PC-3 (cell line): ENCODE results near the gene DCP2. TPM values are rescaled to one million over a fixed set of nuclear protein-coding genes. Genes with fewer than 3 reads are reported as not detected.

Source experiments
- ATAC-seq: fragments of 200-7000 bp; cut with Tn5 transposase; 2 replicates; pipeline ENCODE4 v1.9.1; 2020; ENCODE audit warnings: mild to moderate bottlenecking, moderate library complexity
- BruUV-seq: library from RNA; stranded (reverse); fragments of 400-500 nt; replicated peaks from 2 replicates; lab custom pipeline; 2021; lab: Mats Ljungman, UMichigan
- CTCF ChIA-PET: fragments of 300-600 bp; sonication (Branson Sonifier 250); formaldehyde crosslinking; loops from one replicate; lab custom pipeline; 2022; ENCODE audit warnings: antibody characterized with exemption; lab: Charles Lee
- POLR2A ChIA-PET: fragments of 300-600 bp; sonication (Branson Sonifier 250); formaldehyde crosslinking; loops from one replicate; lab custom pipeline; 2022; ENCODE audit warnings: antibody characterized with exemption; ENCODE audit not compliant: unreplicated experiment; lab: Charles Lee
- DNase-seq: peaks from one replicate; pipeline ENCODE4 v3.0.0-alpha.2; 2015
- H2AFZ ChIP-seq: fragments of 300-600 bp; sonication (generic); 2 replicates; pipeline ENCODE4 v1.6.0; 2016; ENCODE audit warnings: antibody characterized with exemption, low read length
- H3F3A ChIP-seq: fragments of 300-600 bp; sonication (generic); one replicate; pipeline ENCODE4 v1.6.0; 2017; ENCODE audit warnings: antibody characterized with exemption, low read length, control low read depth, mild to moderate bottlenecking; ENCODE audit not compliant: unreplicated experiment
- H3K27ac ChIP-seq: fragments of 300-600 bp; sonication (generic); 2 replicates; pipeline ENCODE4 v1.5.1; 2016; ENCODE audit warnings: mild to moderate bottlenecking, low read length
- H3K27me3 ChIP-seq: fragments of 300-600 bp; sonication (generic); 2 replicates; pipeline ENCODE4 v1.6.1; 2016; ENCODE audit warnings: low read length, mixed read lengths
- H3K36me3 ChIP-seq: fragments of 300-600 bp; sonication (generic); 2 replicates; pipeline ENCODE4 v1.6.1; 2016; ENCODE audit warnings: low read depth, mixed run types, low read length, mixed read lengths
- H3K4me1 ChIP-seq: fragments of 300-600 bp; sonication (generic); 2 replicates; pipeline ENCODE4 v1.5.1; 2016; ENCODE audit warnings: low read length; ENCODE audit not compliant: insufficient read depth
- H3K4me2 ChIP-seq: fragments of 300-600 bp; sonication (generic); 2 replicates; pipeline ENCODE4 v1.6.0; 2016; ENCODE audit warnings: low read length
- H3K4me3 ChIP-seq: fragments of 300-600 bp; sonication (generic); 2 replicates; pipeline ENCODE4 v1.5.1; 2016; ENCODE audit warnings: mild to moderate bottlenecking, low read length, mixed read lengths
- H3K79me2 ChIP-seq: fragments of 300-600 bp; sonication (generic); 2 replicates; pipeline ENCODE4 v1.6.1; 2017; ENCODE audit warnings: low read length, mixed read lengths
- H3K9ac ChIP-seq: fragments of 300-600 bp; sonication (generic); 2 replicates; pipeline ENCODE4 v1.6.0; 2016; ENCODE audit warnings: mild to moderate bottlenecking, low read length
- H3K9me2 ChIP-seq: fragments of 300-600 bp; sonication (generic); replicated peaks from 2 replicates; pipeline ENCODE4 v1.6.1; 2016; ENCODE audit warnings: mixed run types, low read length, mixed read lengths
- H3K9me3 ChIP-seq: fragments of 300-600 bp; sonication (generic); 2 replicates; pipeline ENCODE4 v1.6.1; 2016; ENCODE audit warnings: low read length, mixed read lengths
- H4K20me1 ChIP-seq: fragments of 300-600 bp; sonication (generic); 2 replicates; pipeline ENCODE4 v1.6.1; 2016; ENCODE audit warnings: low read length, mixed read lengths
- EZH2 ChIP-seq: fragments of 300-600 bp; sonication (generic); IDR thresholded peaks from one replicate; pipeline ENCODE4 v1.6.1; 2017; ENCODE audit warnings: antibody characterized with exemption, mild to moderate bottlenecking, low read length; ENCODE audit not compliant: unreplicated experiment
- intact Hi-C: fragments of 100-400 bp; cut with micrococcal nuclease; formaldehyde crosslinking; loops from 2 replicates; pipeline ENCODE4 v1.9.0; 2023
- total RNA-seq: library from RNA; depleted of rRNA; stranded (reverse); fragments of >200 nt; gene quantifications from 2 replicates; pipeline ENCODE4 v1.2.3, GENCODE V29; 2014; rRNA removed
- TF ChIP-seq, protein P1 (sequence below): fragments of 300-600 bp; sonication (generic); conservative IDR thresholded peaks from 2 replicates; pipeline ENCODE4 v1.5.1; 2017; ENCODE audit warnings: antibody characterized with exemption, low read depth, mild to moderate bottlenecking, low read length

DCP2 gene
- total RNA-seq, 1 experiment from 2014 or later, result 33.6 TPM

DNA sequence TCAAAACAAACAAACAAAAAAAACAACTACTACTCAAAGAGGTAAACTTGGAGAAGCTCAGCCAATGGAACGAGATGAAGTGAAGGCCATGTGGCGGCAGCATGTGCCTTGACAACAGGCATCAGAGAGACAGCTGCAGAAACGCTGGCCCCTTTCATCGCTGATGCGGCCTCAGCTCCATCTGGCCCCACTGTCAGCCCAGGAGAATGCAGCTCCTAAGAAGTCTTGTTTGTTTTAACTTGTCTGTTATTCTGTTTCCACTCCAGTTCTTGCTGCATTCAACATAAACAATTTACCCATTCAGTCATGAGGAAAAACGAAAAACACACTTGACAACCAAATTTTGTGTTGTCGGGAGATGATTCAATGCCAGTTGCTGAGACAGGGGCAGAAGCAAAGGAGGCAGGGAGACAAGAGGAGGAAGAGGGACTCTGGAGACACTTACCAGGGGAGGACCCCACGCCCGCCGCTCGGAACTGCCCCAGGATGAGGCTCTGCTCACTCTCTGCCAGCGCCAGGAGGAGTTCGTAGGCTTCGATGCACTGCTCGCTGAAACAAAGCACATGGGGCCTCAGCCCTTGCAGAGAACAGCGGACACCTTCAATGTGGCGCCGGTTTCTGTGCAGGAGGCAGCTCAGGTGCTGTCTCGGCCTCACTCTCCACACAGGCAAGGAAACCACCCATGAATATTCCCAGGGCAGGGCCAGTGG, 91.2 kb downstream of the DCP2 start:
- H3K27ac ChIP-seq, result no peak overlapping the region
- H3K9me2 ChIP-seq, result no peaks in the 10 kb centered on the region
- TF ChIP-seq, protein P1, sequence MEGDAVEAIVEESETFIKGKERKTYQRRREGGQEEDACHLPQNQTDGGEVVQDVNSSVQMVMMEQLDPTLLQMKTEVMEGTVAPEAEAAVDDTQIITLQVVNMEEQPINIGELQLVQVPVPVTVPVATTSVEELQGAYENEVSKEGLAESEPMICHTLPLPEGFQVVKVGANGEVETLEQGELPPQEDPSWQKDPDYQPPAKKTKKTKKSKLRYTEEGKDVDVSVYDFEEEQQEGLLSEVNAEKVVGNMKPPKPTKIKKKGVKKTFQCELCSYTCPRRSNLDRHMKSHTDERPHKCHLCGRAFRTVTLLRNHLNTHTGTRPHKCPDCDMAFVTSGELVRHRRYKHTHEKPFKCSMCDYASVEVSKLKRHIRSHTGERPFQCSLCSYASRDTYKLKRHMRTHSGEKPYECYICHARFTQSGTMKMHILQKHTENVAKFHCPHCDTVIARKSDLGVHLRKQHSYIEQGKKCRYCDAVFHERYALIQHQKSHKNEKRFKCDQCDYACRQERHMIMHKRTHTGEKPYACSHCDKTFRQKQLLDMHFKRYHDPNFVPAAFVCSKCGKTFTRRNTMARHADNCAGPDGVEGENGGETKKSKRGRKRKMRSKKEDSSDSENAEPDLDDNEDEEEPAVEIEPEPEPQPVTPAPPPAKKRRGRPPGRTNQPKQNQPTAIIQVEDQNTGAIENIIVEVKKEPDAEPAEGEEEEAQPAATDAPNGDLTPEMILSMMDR, result no peak
- TF ChIP-seq EZH2, result no peak
- CTCF ChIA-PET, result no interaction called here
- ATAC-seq, result no peak
- H3K27me3 ChIP-seq, result no peaks in the 10 kb centered on the region
- POLR2A ChIA-PET, result no interaction called here
- peaks cover 8% of the 10 kb centered on the region for H3K4me1 ChIP-seq
- H4K20me1 ChIP-seq, result no peaks in the 10 kb centered on the region
- DNase-seq, result no peak
- H2AFZ ChIP-seq, result no peak overlapping the region
- H3K4me2 ChIP-seq, result no peak overlapping the region
- no peak overlapping the region for H3K4me3 ChIP-seq
- no peak overlapping the region for H3K9ac ChIP-seq
- H3F3A ChIP-seq, result no peaks in the 10 kb centered on the region
- no peaks in the 10 kb centered on the region for H3K36me3 ChIP-seq
- no peaks in the 10 kb centered on the region for H3K9me3 ChIP-seq
- BruUV-seq, result no TSS peak
- intact Hi-C loops, result no loop called here
- no peaks in the 10 kb centered on the region for H3K79me2 ChIP-seq

DNA sequence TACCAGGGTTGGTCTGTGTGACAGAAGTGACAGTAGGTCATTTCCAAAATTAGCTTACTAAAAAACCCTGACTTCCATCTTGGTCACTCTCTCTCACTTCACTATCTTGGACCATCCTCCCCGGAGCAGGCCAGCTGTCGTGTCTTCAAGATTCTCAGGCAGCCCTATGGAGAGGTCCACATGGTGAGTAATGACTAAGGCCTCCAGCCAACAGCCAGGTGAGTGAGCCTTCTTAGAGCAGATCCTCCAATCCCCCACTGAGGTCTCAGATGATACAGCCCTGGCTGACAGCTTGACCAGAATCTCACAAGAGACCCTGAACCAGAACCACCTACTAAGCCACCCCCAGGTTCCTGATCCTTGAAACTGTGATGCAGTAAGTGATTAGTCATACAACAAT, 92.0 kb downstream of the DCP2 start:
- H3K4me3 ChIP-seq, result no peak overlapping the region
- no TSS peak for BruUV-seq
- no peak for ATAC-seq

More for the DNA sequence above, 92.0 kb downstream of the DCP2 start:
- no peaks in the 10 kb centered on the region for H3K27me3 ChIP-seq
- no peaks in the 10 kb centered on the region for H3K9me2 ChIP-seq
- no peak overlapping the region for H3K27ac ChIP-seq
- no peak overlapping the region for H3K9ac ChIP-seq
- no peak for DNase-seq
- CTCF ChIA-PET, result no interaction called here
- no peaks in the 10 kb centered on the region for H3K9me3 ChIP-seq
- intact Hi-C loops, result no loop called here
- no peak overlapping the region for H3K4me2 ChIP-seq
- H3K36me3 ChIP-seq, result no peaks in the 10 kb centered on the region
- no peaks in the 10 kb centered on the region for H4K20me1 ChIP-seq
- H2AFZ ChIP-seq, result no peak overlapping the region
- POLR2A ChIA-PET, result no interaction called here
- H3F3A ChIP-seq, result no peaks in the 10 kb centered on the region
- H3K4me1 ChIP-seq, result 0 out of 2 replicates have a peak, but pooled peaks cover 5% of the 10 kb centered on the region
- TF ChIP-seq, protein P1, result no peak
- no peaks in the 10 kb centered on the region for H3K79me2 ChIP-seq

Other genes with a start within 250 kb of the DCP2 start
- gene APC, start 238.9 kb upstream of the DCP2 start, total RNA-seq, result 31.0 and 31.7 TPM in 2 replicates
- gene SRP19, start 115.5 kb upstream of the DCP2 start, total RNA-seq, result 39.9 and 42.9 TPM in 2 replicates
- 61.9 and 85.2 TPM in 2 replicates for gene REEP5, start 54.6 kb upstream of the DCP2 start, total RNA-seq